ENCODE data around the gene UBASH3A.

Gene UBASH3A

DNA sequence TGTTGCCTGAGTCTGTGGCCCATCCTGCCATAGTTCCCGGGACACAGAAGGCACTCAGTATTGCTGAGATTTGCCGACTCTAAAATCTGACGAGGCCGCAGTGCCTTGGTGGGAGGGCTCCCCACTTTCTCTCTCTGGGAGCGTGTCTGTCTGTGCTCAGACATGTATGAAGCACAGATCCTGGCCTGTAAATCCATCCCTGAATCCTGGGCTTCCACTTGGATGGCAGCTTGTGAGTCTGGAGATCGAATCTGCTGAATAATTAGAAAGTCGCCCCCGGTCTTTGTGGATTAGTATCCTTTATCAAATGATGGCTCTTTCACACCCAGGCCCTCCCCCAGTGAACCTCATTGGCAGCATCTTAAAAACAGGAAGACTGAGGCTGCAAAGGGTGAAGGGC, 10.4 kb downstream of the UBASH3A start:
- H3K36me3 ChIP-seq (ENCODE audit: insufficient read depth, low read length) = no peaks in the 10 kb centered on the region
- TF ChIP-seq, protein P1, sequence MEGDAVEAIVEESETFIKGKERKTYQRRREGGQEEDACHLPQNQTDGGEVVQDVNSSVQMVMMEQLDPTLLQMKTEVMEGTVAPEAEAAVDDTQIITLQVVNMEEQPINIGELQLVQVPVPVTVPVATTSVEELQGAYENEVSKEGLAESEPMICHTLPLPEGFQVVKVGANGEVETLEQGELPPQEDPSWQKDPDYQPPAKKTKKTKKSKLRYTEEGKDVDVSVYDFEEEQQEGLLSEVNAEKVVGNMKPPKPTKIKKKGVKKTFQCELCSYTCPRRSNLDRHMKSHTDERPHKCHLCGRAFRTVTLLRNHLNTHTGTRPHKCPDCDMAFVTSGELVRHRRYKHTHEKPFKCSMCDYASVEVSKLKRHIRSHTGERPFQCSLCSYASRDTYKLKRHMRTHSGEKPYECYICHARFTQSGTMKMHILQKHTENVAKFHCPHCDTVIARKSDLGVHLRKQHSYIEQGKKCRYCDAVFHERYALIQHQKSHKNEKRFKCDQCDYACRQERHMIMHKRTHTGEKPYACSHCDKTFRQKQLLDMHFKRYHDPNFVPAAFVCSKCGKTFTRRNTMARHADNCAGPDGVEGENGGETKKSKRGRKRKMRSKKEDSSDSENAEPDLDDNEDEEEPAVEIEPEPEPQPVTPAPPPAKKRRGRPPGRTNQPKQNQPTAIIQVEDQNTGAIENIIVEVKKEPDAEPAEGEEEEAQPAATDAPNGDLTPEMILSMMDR (IDR thresholded peaks at IDR 0.05; ENCODE audit: low read length) = no peak
- no peak for TF ChIP-seq EZH2 (IDR thresholded peaks at IDR 0.05; ENCODE audit: borderline replicate concordance, low read length)
- no peak overlapping the region for H3K9ac ChIP-seq (ENCODE audit: low read length)
- H3K27ac ChIP-seq (ENCODE audit: low read depth, low read length, poor library complexity, severe bottlenecking) = no peak overlapping the region
- no peak overlapping the region for H2AFZ ChIP-seq (ENCODE audit: low read length)
- no peak overlapping the region for H3K4me2 ChIP-seq (ENCODE audit: low read length)
- H3K27me3 ChIP-seq (ENCODE audit: insufficient read depth, low read length) = peaks cover 11% of the 10 kb centered on the region
- peaks cover 3% of the 10 kb centered on the region for H3K4me1 ChIP-seq (ENCODE audit: insufficient read depth, low read length, severe bottlenecking)
- H3K9me2 ChIP-seq (ENCODE audit: low read depth, low read length) = no peaks in the 10 kb centered on the region
- H4K20me1 ChIP-seq (ENCODE audit: insufficient read depth, low read length) = no peaks in the 10 kb centered on the region
- H3K4me3 ChIP-seq (ENCODE audit: low read depth, low read length, poor library complexity, severe bottlenecking) = no peak overlapping the region
- H3F3A ChIP-seq (ENCODE audit: insufficient read depth, low read length) = no peaks in the 10 kb centered on the region
- no peaks in the 10 kb centered on the region for H3K9me3 ChIP-seq (ENCODE audit: low read length)
- no peaks in the 10 kb centered on the region for H3K79me2 ChIP-seq (ENCODE audit: insufficient read depth, low read length)

DNA sequence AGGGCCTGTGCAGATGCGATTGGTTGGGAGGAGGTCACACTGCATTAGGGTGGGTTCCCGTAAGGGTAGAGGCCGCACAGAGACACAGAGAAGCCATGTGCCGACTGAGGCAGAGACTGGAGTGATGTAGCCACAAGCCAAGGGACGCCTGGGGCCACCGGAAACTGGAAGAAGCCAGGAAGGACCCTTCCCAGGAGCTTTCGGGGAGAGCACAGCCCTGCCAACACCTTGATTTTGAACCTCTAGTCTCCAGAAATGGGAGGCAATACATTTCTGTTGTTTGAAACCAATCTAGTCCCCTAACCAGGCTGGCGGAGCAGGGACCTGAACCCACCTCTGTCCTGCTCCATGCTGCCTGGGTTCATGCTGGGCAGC, 10.8 kb downstream of the UBASH3A start:
- Histone ChIP-seq H3K27me3 (ENCODE audit: insufficient read depth, low read length) (peaks cover 9% of the 10 kb centered on the region), H3K36me3 (ENCODE audit: insufficient read depth, low read length) (no peaks in the 10 kb centered on the region), H3K9ac (ENCODE audit: low read length) (no peak overlapping the region), H2AFZ (ENCODE audit: low read length) (no peak overlapping the region), H3K27ac (ENCODE audit: low read depth, low read length, poor library complexity, severe bottlenecking) (no peak overlapping the region), H3K4me2 (ENCODE audit: low read length) (no peak overlapping the region), H3K9me3 (ENCODE audit: low read length) (peaks cover under 1% of the 10 kb centered on the region; the same call in 1 of the 2 replicates), H3K4me1 (ENCODE audit: insufficient read depth, low read length, severe bottlenecking) (peaks cover 3% of the 10 kb centered on the region), H3K79me2 (ENCODE audit: insufficient read depth, low read length) (no peaks in the 10 kb centered on the region), H4K20me1 (ENCODE audit: insufficient read depth, low read length) (no peaks in the 10 kb centered on the region), H3F3A (ENCODE audit: insufficient read depth, low read length) (no peaks in the 10 kb centered on the region), H3K4me3 (ENCODE audit: low read depth, low read length, poor library complexity, severe bottlenecking) (no peak overlapping the region), H3K9me2 (ENCODE audit: low read depth, low read length) (no peaks in the 10 kb centered on the region)
- no peak for TF ChIP-seq EZH2 (IDR thresholded peaks at IDR 0.05; ENCODE audit: borderline replicate concordance, low read length)
- TF ChIP-seq, protein P1 (IDR thresholded peaks at IDR 0.05; ENCODE audit: low read length) = no peak

DNA sequence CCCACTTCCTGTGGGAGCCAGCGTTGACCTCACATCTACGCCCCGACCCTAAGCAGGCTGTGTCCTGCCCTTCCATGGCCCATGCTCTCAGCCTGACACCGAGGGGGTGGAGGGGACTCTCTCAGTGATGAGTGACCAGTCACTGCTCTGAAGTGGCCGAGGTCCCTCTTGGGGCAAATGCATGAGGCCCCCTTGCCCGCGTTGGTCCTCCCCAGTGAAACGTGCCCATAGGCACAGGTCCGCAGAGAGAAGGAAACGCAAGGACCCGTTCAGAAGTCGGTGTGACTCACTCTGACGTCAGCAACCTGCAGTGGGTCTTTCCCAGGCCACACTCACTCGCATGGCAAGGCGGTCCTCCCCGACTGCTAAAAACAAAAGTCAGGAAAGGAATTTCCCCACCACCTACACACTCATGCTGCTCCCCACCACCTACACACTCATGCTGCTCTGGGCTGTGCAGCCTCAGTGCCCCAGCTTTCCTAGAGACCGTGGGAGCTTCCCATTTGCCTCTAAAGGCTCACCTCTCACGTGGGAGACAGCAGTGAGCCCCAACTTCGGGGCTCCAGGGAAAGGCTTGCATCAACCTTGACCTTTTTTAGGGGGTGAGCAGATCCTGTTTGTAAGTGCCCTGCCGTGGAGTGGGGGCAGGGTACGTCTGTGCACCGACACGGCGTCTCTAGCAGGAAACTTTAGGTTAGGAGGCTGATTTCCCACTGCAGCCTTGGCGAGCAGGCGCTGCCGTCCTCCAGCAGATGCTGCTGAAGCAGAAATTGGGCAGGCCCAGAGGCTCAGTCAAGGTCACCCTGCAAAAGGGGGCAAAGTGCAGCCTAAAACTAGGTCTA, 11.4 kb downstream of the UBASH3A start:
- TF ChIP-seq, protein P1 (IDR thresholded peaks at IDR 0.05; ENCODE audit: low read length) = no peak
- no peak for TF ChIP-seq EZH2 (IDR thresholded peaks at IDR 0.05; ENCODE audit: borderline replicate concordance, low read length)
- Histone ChIP-seq H3K27me3 (ENCODE audit: insufficient read depth, low read length) (peaks cover 9% of the 10 kb centered on the region), H2AFZ (ENCODE audit: low read length) (no peak overlapping the region), H3K9me3 (ENCODE audit: low read length) (peaks cover 5% of the 10 kb centered on the region; the same call in 1 of the 2 replicates), H3K36me3 (ENCODE audit: insufficient read depth, low read length) (no peaks in the 10 kb centered on the region), H3K4me2 (ENCODE audit: low read length) (no peak overlapping the region), H3K79me2 (ENCODE audit: insufficient read depth, low read length) (no peaks in the 10 kb centered on the region), H3K4me3 (ENCODE audit: low read depth, low read length, poor library complexity, severe bottlenecking) (no peak overlapping the region), H4K20me1 (ENCODE audit: insufficient read depth, low read length) (no peaks in the 10 kb centered on the region), H3K9me2 (ENCODE audit: low read depth, low read length) (no peaks in the 10 kb centered on the region), H3K4me1 (ENCODE audit: insufficient read depth, low read length, severe bottlenecking) (peaks cover 3% of the 10 kb centered on the region), H3K27ac (ENCODE audit: low read depth, low read length, poor library complexity, severe bottlenecking) (no peak overlapping the region), H3F3A (ENCODE audit: insufficient read depth, low read length) (no peaks in the 10 kb centered on the region), H3K9ac (ENCODE audit: low read length) (no peak overlapping the region)
